ENCODE data around the gene HOXA4. TPM values are rescaled to one million over a fixed set of nuclear protein-coding genes. Genes with fewer than 3 reads are reported as not detected.

HOXA4 gene
- total and polyA plus RNA-seq, 2 experiments from 2014 or later, result 0.69 to 1.3 TPM

DNA sequence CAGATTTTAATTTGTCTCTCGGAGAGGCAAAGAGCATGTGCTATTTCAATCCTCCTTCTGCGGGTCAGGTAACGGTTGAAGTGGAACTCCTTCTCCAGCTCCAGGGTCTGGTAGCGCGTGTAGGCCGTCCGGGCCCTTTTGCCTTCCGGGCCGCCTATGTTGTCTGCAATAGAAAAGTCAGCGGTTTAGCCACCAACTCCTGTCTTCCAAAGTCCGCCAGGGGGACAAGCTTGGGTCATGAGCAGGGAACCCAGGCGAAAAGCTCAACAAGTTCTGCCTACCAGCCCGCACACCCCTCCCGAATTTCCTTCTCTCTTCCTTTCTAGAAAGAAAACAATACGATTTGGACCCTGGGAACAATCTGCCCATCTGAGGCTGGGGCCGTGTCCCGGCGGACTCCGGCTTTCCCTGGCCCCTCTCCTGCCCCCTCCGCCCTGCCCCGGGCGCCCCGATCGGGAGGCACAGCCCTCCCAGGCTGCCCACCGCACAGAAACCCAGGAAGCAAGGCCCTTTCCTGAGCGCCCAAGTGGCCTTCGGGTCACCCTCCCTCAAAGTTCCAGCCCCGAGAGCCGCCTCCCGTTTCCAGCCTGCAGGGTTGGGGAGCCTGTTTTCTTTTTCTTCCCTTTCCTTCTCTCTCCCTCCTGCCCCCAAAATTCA is 11.5 kb upstream of the HOXA4 start:
- no peaks in the 10 kb centered on the region for H3K36me3 ChIP-seq (replicated peaks; ENCODE audit: insufficient read depth, low read depth)
- DNase-seq (ENCODE audit: low spot score), result no peak
- peaks cover 100% of the 10 kb centered on the region for H3K27me3 ChIP-seq
- no peaks in the 10 kb centered on the region for H3K9me3 ChIP-seq (ENCODE audit: low read depth)
- no peak for TF ChIP-seq EZH2phosphoT487 (IDR thresholded peaks at IDR 0.05; ENCODE audit: low read depth, severe bottlenecking, unreplicated experiment)
- TF ChIP-seq, protein P1, sequence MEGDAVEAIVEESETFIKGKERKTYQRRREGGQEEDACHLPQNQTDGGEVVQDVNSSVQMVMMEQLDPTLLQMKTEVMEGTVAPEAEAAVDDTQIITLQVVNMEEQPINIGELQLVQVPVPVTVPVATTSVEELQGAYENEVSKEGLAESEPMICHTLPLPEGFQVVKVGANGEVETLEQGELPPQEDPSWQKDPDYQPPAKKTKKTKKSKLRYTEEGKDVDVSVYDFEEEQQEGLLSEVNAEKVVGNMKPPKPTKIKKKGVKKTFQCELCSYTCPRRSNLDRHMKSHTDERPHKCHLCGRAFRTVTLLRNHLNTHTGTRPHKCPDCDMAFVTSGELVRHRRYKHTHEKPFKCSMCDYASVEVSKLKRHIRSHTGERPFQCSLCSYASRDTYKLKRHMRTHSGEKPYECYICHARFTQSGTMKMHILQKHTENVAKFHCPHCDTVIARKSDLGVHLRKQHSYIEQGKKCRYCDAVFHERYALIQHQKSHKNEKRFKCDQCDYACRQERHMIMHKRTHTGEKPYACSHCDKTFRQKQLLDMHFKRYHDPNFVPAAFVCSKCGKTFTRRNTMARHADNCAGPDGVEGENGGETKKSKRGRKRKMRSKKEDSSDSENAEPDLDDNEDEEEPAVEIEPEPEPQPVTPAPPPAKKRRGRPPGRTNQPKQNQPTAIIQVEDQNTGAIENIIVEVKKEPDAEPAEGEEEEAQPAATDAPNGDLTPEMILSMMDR (IDR thresholded peaks at IDR 0.05; ENCODE audit: poor library complexity), result no peak
- no peak for TF ChIP-seq EZH2 (IDR thresholded peaks at IDR 0.05; ENCODE audit: borderline replicate concordance)
- H2AFZ ChIP-seq, result no peak overlapping the region
- peak overlapping the region; percentile 10 for H3K4me3 ChIP-seq
- no peak overlapping the region for H3K27ac ChIP-seq
- peaks cover 20% of the 10 kb centered on the region for H3K4me1 ChIP-seq (ENCODE audit: insufficient read depth)
- no peaks in the 10 kb centered on the region for H3K79me2 ChIP-seq
- no peaks in the 10 kb centered on the region for H4K20me1 ChIP-seq (ENCODE audit: insufficient read depth, poor library complexity, severe bottlenecking)
- 26% methylated on average over 26 of the region's 30 CpGs for WGBS (ENCODE audit: low lambda C conversion rate, missing lambda C conversion rate)
- no peaks in the 10 kb centered on the region for H3K9me2 ChIP-seq (replicated peaks; ENCODE audit: insufficient read depth)
- H3K4me2 ChIP-seq, result peak overlapping the region; percentile 96

DNA sequence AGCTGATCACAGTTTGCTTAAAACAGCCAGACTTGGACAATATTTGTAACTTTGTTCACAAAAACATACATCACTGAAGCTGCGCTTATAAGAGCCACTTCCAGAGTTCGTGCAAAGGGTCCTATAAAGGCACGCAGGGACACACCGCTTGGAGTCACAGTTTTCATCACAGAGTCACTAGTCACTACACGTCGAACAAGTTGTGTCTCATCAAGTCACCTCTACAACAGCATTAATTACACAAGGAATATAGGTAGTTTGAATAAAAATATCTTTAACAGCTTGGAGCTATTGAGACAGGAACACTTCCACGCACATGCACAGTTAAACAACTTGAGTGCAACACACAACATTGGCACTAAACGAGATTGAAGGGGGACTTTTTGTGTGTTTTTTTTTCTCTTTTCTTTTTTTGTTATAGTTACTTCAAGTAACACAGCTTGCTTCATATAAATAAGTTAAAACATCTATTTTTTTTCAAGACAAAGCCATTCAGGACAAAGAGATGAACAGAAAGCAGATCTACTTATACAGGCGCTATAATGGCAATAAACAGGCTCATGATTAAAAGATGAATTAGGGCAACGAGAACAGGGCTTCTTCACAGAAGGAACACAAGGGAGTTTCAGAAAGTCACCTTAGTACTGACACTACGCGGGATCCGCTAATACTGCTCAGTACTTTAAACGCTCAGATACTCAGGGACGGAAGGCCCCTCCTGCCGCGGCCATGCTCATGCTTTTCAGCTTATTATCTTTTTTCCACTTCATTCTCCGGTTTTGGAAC is 10.8 kb upstream of the HOXA4 start:
- Histone ChIP-seq H3K36me3 (replicated peaks; ENCODE audit: insufficient read depth, low read depth) (no peaks in the 10 kb centered on the region), H3K79me2 (no peaks in the 10 kb centered on the region), H3K4me1 (ENCODE audit: insufficient read depth) (peaks cover 20% of the 10 kb centered on the region), H3K4me3 (no peak overlapping the region), H4K20me1 (ENCODE audit: insufficient read depth, poor library complexity, severe bottlenecking) (no peaks in the 10 kb centered on the region), H2AFZ (no peak overlapping the region), H3K9me3 (ENCODE audit: low read depth) (no peaks in the 10 kb centered on the region), H3K4me2 (peak overlapping the region; percentile 96), H3K27me3 (peaks cover 98% of the 10 kb centered on the region), H3K27ac (no peak overlapping the region), H3K9me2 (replicated peaks; ENCODE audit: insufficient read depth) (no peaks in the 10 kb centered on the region)
- WGBS (ENCODE audit: low lambda C conversion rate, missing lambda C conversion rate), result 63% methylated on average over 18 of the region's 18 CpGs
- no peak for DNase-seq (ENCODE audit: low spot score)
- TF ChIP-seq, protein P1 (IDR thresholded peaks at IDR 0.05; ENCODE audit: poor library complexity), result no peak
- peak; percentile 13 for TF ChIP-seq EZH2phosphoT487 (IDR thresholded peaks at IDR 0.05; ENCODE audit: low read depth, severe bottlenecking, unreplicated experiment)

DNA sequence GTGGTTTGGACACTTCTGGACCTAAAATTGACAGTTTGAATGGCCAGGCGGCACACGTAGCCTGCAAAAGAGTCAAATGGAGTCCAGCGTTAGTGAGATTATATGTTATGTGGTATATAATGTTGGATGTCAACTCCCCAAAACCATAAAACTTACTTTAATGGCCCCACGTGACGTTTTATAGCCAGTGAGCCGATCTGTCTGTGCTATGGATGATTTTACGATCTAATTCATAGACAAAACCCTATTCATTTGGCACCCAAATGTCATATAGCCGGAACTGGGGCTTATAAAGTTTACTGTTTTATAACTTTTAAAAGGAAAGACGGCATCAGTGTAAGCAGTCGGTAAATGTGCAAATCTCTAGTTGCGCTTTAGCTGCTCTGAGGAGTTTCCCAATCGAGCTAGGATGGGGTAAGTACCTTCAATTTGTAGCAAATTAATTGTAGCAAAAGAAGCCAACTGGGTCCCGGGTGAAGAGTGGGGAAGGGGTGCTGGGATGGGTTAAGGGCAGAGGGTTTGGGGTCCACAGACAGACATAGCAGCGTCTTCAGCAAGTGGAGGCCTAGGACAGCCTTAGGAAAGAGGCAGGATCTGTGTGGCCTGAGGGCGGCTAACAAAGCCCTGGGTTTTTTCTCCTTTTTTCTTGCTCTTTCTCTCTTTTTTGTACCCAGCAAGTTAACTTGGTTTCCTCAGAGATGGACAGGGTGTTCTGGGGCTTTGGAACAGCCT is 9.7 kb upstream of the HOXA4 start:
- no peaks in the 10 kb centered on the region for H4K20me1 ChIP-seq (ENCODE audit: insufficient read depth, poor library complexity, severe bottlenecking)
- H3K27me3 ChIP-seq, result peaks cover 97% of the 10 kb centered on the region
- H3K79me2 ChIP-seq, result no peaks in the 10 kb centered on the region
- peak overlapping the region; percentile 80 for H3K4me2 ChIP-seq
- WGBS (ENCODE audit: low lambda C conversion rate, missing lambda C conversion rate), result 30% methylated on average over 15 of the region's 15 CpGs
- no peak overlapping the region for H3K4me3 ChIP-seq
- H3K36me3 ChIP-seq (replicated peaks; ENCODE audit: insufficient read depth, low read depth), result no peaks in the 10 kb centered on the region
- H3K4me1 ChIP-seq (ENCODE audit: insufficient read depth), result peaks cover 23% of the 10 kb centered on the region
- no peaks in the 10 kb centered on the region for H3K9me2 ChIP-seq (replicated peaks; ENCODE audit: insufficient read depth)
- H3K27ac ChIP-seq, result no peak overlapping the region
- no peaks in the 10 kb centered on the region for H3K9me3 ChIP-seq (ENCODE audit: low read depth)
- TF ChIP-seq, protein P1 (IDR thresholded peaks at IDR 0.05; ENCODE audit: poor library complexity), result no peak
- peak; percentile 14 for TF ChIP-seq EZH2phosphoT487 (IDR thresholded peaks at IDR 0.05; ENCODE audit: low read depth, severe bottlenecking, unreplicated experiment)
- peak; percentile 14 for TF ChIP-seq EZH2 (IDR thresholded peaks at IDR 0.05; ENCODE audit: borderline replicate concordance)
- DNase-seq (ENCODE audit: low spot score), result no peak
- H2AFZ ChIP-seq, result no peak overlapping the region
